ENCODE data around the gene GAP43.

DNA sequence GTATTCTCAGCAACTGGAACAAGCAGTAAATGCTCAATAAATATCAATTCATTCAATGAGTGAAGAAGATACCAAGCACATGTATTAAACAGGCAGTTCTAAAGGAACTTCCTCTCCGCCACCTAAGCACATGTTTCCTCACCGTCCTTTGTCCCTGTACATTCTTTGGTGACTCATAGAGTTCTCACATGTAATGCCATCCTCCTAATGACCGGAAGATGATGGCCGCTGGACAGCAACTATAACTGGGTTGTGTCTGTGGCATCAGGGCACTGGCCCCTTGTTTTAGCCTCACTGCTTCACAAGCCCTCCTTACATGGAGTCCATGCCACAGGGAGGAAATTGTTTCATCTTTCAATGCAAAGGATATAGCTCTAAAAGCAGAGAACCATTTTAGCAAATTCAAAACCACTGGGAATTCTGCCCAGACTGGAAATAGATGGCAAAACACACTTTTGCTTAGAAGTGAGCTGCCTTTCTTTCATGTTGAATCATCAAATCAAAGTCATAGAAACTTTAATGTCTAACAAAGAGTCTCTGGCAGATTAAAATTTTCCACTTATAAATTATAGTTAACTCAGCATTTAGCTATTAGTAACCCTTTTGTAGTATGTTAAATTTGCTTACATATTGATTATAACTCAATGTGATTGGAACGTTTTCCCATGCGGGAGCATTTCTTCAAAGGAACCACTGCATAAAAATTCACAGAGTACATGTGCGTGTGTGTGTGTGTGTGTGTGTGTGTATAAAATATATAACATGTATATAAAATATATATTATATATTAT, 74.1 kb downstream of the GAP43 start:
- TF ChIP-seq POLR2A (IDR thresholded peaks at IDR 0.05): no peak
- TF ChIP-seq CTCF (IDR thresholded peaks at IDR 0.05): no peak

Measured in adrenal gland (tissue), 5 donors.